Esophagus muscularis mucosa (tissue), 4 donors: ENCODE results near the gene KCNQ1.

ENCODE experiments used
- EP300 ChIP-seq: sonication (generic); formaldehyde crosslinking; IDR thresholded peaks from one replicate; pipeline ENCODE4 v1.6.1; 2017; ENCODE audit warnings: antibody characterized with exemption
- POLR2A ChIP-seq: fragments of 450-650 bp; IDR thresholded peaks from one replicate; pipeline ENCODE4 v1.6.1; 2017; ENCODE audit warnings: antibody characterized with exemption, moderate library complexity, mild to moderate bottlenecking, low read depth
- TF ChIP-seq, protein P1 (sequence below), 3 experiments: fragments of 200-600 bp in 2 of 3; fragments of 450-650 bp in 1 of 3; sonication (generic) in 2 of 3; IDR thresholded peaks; one replicate each; pipeline ENCODE4 v1.5.1; 2017 to 2019; ENCODE audit warnings: antibody characterized with exemption in 3 of 3, mild to moderate bottlenecking in 2 of 3, moderate library complexity in 1 of 3

DNA sequence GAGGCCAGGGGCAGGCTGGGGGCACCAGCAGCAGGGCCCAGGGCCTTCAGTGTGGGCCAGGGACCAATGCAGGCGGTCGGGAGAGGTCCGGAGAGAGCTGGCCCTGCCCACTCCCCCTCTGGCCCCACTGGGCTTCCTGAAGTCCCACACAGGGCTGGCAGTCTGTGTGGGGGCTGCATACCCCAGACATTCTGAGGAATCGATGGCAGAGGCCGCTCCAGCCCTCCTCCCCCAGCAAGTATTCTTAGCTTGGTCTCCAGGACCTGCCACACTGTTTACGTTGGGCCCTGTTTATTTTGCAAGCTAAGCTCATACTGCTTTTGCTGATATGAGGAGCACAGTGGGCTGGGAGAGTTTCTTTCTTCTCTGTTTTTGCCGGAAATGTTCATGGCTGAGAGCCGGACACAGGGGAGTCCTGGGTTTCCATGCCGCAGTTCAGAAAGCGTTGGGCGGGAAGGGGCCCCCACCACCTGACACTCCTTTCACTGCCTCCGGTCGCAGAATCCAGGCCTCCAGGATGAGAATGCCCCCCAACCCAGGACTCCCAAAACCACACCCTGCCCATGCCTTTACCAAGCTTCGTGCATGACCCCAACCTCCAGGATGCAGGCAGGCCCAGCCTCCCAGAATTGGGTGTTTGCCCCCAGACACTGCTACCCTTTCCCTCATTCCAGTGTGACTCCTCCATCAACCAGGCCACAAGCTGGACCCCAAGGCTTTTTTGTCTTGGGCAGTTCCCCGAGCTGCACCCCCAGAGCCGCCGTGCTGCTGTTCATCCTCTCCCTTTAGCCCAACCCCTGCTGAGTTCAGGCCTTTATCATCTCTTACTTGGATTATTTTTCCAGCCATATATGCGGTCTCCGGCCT is 336.8 kb downstream of the KCNQ1 start:
- TF ChIP-seq EP300 (no peak), POLR2A (no peak)
- TF ChIP-seq, protein P1, sequence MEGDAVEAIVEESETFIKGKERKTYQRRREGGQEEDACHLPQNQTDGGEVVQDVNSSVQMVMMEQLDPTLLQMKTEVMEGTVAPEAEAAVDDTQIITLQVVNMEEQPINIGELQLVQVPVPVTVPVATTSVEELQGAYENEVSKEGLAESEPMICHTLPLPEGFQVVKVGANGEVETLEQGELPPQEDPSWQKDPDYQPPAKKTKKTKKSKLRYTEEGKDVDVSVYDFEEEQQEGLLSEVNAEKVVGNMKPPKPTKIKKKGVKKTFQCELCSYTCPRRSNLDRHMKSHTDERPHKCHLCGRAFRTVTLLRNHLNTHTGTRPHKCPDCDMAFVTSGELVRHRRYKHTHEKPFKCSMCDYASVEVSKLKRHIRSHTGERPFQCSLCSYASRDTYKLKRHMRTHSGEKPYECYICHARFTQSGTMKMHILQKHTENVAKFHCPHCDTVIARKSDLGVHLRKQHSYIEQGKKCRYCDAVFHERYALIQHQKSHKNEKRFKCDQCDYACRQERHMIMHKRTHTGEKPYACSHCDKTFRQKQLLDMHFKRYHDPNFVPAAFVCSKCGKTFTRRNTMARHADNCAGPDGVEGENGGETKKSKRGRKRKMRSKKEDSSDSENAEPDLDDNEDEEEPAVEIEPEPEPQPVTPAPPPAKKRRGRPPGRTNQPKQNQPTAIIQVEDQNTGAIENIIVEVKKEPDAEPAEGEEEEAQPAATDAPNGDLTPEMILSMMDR (IDR thresholded peaks at IDR 0.05), result no peak
